Measurements from ENCODE around the gene ZNF346.

GRCh38 chr5:177027665-177028064 lies 5.2 kb downstream of the ZNF346 start:
- TF ChIP-seq POLR2A (IDR thresholded peaks at IDR 0.05) = no peak
- TF ChIP-seq CTCF (IDR thresholded peaks at IDR 0.05 in 4 of 5, conservative IDR thresholded peaks at IDR 0.05 in 1 of 5) = no peak

Data from gastrocnemius medialis (tissue), 4 donors.